SK-MEL-5 (cell line): Measurements from ENCODE around the gene NKX2-3. TPM values are rescaled to one million over a fixed set of nuclear protein-coding genes. Genes with fewer than 3 reads are reported as not detected.
A peak's percentile ranks its signal among the peaks of the same experiment; 100 is the strongest.

Source experiments
- DNase-seq: peaks from one replicate; pipeline ENCODE4 v3.0.0-alpha.2; 2016; ENCODE audit warnings: low read depth, low spot score
- in situ Hi-C: cut with HindIII; loops from 2 replicates; pipeline ENCODE4 v1.10.0; 2016; ENCODE audit warnings: low sequenced_read_pairs, high pct_unique_total_duplicates, low pct_unique_long_range_greater_than_20kb
- total RNA-seq: library from RNA; depleted of rRNA; stranded (reverse); fragments of >200 nt; shearing (Covaris generic); gene quantifications from 2 replicates; pipeline ENCODE4 v1.2.3, GENCODE V29; 2014

Gene NKX2-3
- total RNA-seq, 1 experiment from 2014 or later = 0.24 TPM

GRCh38 chr10:99535764-99536337, 3.1 kb downstream of the NKX2-3 start:
- no peak for DNase-seq
- in situ Hi-C loops = no loop called here

DNA sequence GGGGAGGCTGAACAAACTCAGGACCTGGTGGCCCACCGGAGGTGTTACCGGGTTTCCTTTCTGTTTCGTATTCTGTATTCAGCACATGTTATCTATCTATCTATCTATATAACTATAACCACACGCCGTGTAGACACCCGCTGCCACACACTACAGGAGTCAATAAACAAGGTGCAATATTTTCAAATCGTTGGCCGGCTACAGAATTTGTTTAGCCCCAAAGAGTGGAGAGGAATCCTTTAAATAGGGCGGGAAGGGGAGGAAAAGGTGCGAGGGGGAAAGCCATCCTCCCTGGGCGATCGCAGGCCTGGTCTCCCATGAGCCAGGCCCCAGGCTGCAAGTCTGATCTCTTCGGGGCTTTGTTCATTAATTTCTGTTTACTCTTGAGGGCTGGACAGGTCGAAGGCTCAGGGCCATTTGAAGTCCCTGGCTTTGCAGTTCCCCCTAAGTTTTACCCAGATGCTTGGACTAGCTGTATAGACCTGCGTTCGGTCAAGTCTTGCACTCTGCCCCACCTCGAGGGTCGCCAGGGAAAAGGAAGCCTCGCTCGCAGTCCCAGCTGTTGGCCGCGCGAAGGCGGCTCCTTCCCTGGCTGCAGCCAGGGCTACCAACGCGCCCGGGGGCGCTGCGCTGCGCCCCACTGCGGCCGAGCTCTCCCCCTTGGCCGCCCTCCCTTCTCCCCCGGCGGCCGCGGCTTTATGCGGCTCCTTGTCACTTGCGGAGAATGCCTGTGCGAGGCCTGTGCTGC, 3.8 kb downstream of the NKX2-3 start:
- no peak for DNase-seq
- in situ Hi-C loops = no loop called here

- DNase-seq = no peak
- in situ Hi-C loops = no loop called here
These were observed 4.6 kb downstream of the NKX2-3 start for GRCh38 chr10:99537086-99537988.

DNA sequence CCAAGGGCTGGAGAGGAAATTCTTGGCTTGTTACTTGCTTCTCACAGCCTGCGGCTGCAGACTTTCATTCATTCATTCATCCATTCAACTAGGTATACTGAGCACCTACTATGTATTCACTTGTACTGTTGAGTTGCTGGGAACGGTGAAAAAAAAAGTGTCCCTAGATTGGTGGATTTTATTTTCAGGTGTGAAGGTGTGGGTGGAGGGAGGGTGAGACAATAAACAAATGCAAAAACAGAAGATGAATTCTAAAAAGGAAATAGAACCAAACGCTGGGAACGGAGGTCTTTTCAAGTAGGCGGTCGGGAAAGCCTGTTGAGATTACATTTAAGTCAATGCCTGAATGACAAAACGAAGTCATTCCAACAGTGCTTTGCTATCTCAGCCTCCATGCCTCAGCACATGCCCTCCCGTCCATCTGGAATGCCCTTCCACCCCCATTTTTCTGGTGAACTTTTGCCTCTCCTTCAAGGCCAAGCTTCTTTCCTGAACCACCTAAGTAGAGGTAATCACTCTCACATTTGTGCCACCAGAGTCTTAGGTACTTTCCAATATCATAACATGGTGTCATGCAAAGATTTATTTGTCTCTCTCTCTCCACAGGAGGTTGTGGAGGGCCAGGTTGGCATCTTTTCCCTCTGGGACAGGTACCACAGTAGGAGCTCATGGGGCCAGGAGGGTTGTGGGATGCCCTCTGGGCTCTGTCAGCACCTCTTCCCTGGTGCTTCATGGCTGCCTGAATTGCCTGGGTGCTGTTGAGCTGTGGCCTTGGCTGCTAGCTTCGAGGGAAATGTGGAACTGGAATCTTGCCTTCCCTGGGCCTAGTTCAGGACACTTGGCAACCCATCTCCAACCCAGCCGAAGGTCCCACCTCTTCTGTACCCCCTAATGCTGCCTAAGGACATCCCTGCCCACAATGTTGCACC, 5.5 kb downstream of the NKX2-3 start:
- in situ Hi-C loops = no loop called here
- no peak for DNase-seq

GRCh38 chr10:99539120-99539519, 6.4 kb downstream of the NKX2-3 start:
- in situ Hi-C loops = no loop called here
- DNase-seq = no peak

DNA sequence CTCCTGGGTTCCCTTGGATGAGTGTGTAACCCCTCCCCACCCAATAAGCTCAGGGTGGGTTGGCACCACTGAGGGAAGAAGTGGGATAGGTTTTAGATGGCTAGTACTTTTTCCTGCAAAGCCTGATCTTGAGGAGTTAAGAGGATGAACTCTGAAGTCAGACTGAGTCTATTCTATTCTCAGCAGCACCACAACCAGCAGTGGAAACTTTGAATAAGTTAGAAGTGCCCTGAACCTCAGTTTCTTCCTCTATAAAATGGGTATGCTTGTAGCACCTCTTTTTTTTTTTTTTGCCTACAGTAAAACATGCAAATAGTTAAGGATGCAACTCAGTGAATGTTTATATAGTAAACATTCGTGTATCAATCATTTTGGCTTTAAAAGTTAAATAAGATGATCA, 7.1 kb downstream of the NKX2-3 start:
- in situ Hi-C loops = no loop called here
- no peak for DNase-seq

DNA sequence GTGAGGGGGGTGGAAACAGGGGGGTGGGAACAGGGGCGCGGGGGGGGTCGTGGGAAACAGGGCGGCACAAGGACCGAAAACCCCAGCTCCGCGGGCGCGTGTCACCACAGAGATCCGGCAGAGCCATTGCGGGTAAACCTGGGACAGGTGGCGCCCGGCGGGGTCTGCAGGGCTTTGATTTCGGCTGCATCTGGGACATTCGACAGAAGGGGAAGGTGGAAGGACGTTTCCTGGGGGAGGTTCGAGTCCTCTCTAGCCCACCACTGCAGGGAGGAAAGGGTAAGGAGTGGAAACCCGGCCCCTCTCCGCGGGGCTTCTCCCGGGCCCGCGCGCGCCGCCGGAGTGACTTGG, 7.5 kb downstream of the NKX2-3 start:
- no peak for DNase-seq
- in situ Hi-C loops = no loop called here

- DNase-seq = no peak
- in situ Hi-C loops = no loop called here
These were observed 8.2 kb downstream of the NKX2-3 start for GRCh38 chr10:99540657-99541531.

GRCh38 chr10:99544322-99544721, 11.6 kb downstream of the NKX2-3 start:
- DNase-seq = no peak
- in situ Hi-C loops = no loop called here

GRCh38 chr10:99548041-99548530, 15.3 kb downstream of the NKX2-3 start:
- peak; percentile 72 for DNase-seq
- in situ Hi-C loops = no loop called here

DNA sequence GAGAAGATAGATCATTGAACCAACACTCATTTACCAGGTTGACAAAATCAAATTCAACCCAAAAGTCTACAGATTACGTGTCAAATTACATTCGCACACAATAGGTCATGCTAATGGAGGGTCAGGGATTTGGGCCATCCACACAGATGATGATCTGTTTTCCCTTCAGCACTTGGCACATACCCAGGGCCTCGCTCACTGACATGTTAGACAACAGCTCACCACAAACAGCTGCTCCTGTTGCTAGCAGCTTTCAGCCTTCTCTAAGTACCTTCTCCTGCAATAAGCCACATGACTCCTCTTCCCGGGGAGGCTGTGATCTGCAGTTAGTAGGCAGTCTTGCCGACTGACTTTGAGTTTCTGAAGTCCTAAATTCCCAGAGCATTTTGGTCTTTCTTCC, 18.4 kb downstream of the NKX2-3 start:
- peak; percentile 69 for DNase-seq
- in situ Hi-C loops = no loop called here

DNA sequence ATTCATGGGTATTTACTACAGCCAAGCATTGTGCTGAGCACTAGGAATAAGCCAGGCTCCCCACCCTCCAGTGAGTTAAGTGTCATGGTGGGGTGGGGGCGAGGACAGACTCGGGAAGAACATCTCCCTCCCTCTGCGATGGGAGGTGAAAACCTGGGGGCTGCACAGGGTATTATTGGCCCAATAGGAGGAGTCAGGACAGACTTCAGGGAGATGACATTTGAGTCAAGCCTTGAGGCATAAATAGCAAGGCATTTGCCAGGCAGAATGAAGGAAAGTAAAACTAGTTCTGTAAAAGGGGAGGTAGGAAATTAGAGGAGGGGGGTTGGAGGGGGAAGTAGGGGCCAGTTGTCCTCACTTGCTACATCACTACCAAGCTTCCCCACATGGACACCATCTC, 18.9 kb downstream of the NKX2-3 start:
- in situ Hi-C loops = no loop called here

GRCh38 chr10:99555371-99555770, 22.6 kb downstream of the NKX2-3 start:
- in situ Hi-C loops = no loop called here
- DNase-seq = no peak

More for the DNA sequence above, 18.9 kb downstream of the NKX2-3 start:
- no peak for DNase-seq

DNA sequence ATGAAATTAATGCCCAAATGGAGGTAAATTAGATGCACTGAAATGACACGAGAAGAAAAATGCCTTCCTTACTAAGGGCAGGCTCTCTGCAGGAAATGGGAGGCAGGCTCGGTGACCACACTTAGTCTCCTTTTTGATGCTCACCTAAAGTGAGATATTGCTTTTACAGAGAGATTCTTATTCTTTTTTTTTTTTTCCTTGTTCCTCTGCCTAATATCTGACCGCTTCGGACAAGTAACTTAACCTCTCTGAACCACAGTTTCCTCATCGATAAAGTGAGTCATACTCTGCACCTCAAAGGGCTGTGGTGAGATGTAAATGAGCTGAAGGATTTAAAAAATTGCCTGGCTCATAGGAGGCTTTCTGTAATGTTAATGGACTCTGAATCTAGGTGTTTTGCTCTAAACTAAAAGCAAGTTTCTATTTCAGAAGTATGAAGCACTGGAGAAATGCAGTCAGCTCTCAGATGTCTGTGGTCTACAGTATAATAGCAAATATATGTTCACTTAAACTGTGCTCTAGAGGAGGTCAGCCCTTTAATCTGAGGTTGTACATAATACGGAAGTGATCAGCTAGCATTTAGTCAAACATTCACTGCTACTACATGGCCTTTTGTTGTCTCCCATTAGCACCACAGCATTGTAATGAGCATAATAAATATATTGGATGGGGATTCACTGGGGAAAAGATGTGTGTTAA, 23.2 kb downstream of the NKX2-3 start:
- in situ Hi-C loops = no loop called here
- no peak for DNase-seq

GRCh38 chr10:99557044-99557443, 24.3 kb downstream of the NKX2-3 start:
- in situ Hi-C loops = no loop called here

GRCh38 chr10:99558708-99559107, 26.0 kb downstream of the NKX2-3 start:
- in situ Hi-C loops = no loop called here
- no peak for DNase-seq

More at GRCh38 chr10:99557044-99557443, 24.3 kb downstream of the NKX2-3 start:
- no peak for DNase-seq
